Spleen (tissue), 11 donors: ENCODE results near the gene TOR1A. TPM values are rescaled to one million over a fixed set of nuclear protein-coding genes. Genes with fewer than 3 reads are reported as not detected.
A peak's percentile ranks its signal among the peaks of the same experiment; 100 is the strongest.

Experiments
- DNase-seq: peaks from one replicate; pipeline ENCODE4 v3.0.0-alpha.2; 2020
- H3K27ac ChIP-seq, 8 donors: fragments of 200-600 bp; sonication (generic) in 7 of 8; 1 replicate in 4 of 8; 2 replicates in 4 of 8; pipeline versions ENCODE4 v1.5.0 to v1.8.0; 2016 to 2021; ENCODE audit warnings: inconsistent platforms in 4 of 8, mild to moderate bottlenecking in 4 of 8, moderate library complexity in 1 of 8
- H3K27me3 ChIP-seq, 7 donors: fragments of 200-600 bp; sonication (generic) in 6 of 7; replicated peaks in 1 of 7; 1 replicate in 4 of 7; 2 replicates in 3 of 7; pipeline versions ENCODE4 v1.5.0 to v1.8.0; 2016 to 2021; ENCODE audit warnings: inconsistent platforms in 3 of 7, mild to moderate bottlenecking in 1 of 7
- H3K36me3 ChIP-seq, 6 donors: fragments of 200-600 bp; sonication (generic) in 5 of 6; 1 replicate in 4 of 6; 2 replicates in 2 of 6; pipeline versions ENCODE4 v1.5.0 to v1.8.0; 2016 to 2021; ENCODE audit warnings: inconsistent platforms in 2 of 6
- H3K4me1 ChIP-seq, 6 donors: fragments of 200-600 bp; sonication (generic) in 5 of 6; 1 replicate in 3 of 6; 2 replicates in 3 of 6; pipeline versions ENCODE4 v1.5.0 to v1.8.0; 2016 to 2021; ENCODE audit warnings: inconsistent platforms in 3 of 6
- H3K4me3 ChIP-seq, 8 donors: fragments of 200-600 bp; sonication (generic) in 7 of 8; 1 replicate in 4 of 8; 2 replicates in 4 of 8; pipeline versions ENCODE4 v1.5.0 to v1.8.0; 2016 to 2021; ENCODE audit warnings: inconsistent platforms in 4 of 8, mild to moderate bottlenecking in 4 of 8, moderate library complexity in 2 of 8
- H3K9me3 ChIP-seq, 8 donors: fragments of 200-600 bp; sonication (generic) in 7 of 8; 1 replicate in 4 of 8; 2 replicates in 4 of 8; pipeline versions ENCODE4 v1.5.0 to v1.8.0; 2016 to 2021; ENCODE audit warnings: inconsistent platforms in 4 of 8
- CTCF ChIP-seq, 11 experiments: fragments of 200-600 bp in 7 of 11; fragments of 450-650 bp in 4 of 11; sonication (generic) in 4 of 11; IDR thresholded peaks in 8 of 11; conservative IDR thresholded peaks in 3 of 11; 1 replicate in 7 of 11; 2 replicates in 4 of 11; pipeline versions ENCODE4 v1.4.0 to v1.8.0; 2016 to 2021; ENCODE audit warnings: antibody characterized with exemption in 11 of 11, inconsistent platforms in 4 of 11, mild to moderate bottlenecking in 1 of 11
- POLR2A ChIP-seq, 3 donors: fragments of 450-650 bp; IDR thresholded peaks; one replicate each; pipeline ENCODE4 v1.5.1; 2017; ENCODE audit warnings: antibody characterized with exemption in 3 of 3, mild to moderate bottlenecking in 1 of 3
- POLR2AphosphoS5 ChIP-seq, 3 donors: sonication (generic); formaldehyde crosslinking; IDR thresholded peaks; one replicate each; pipeline ENCODE4 v1.5.1; 2017; ENCODE audit warnings: antibody characterized with exemption in 3 of 3
- WGBS, 5 donors: extraction: QIAGEN DNeasy Blood & Tissue Kit in 3 of 5; methylation state at CpG; one replicate each; pipeline versions ENCODE4 v1.1.5 to v1.1.7; 2013 to 2018; 5-methylcytosine and 5-hydroxymethylcytosine counted together
- intact Hi-C: fragments of 100-400 bp; cut with DNase I; formaldehyde crosslinking; loops from one replicate; pipeline ENCODE4 v1.15.0; 2023; ENCODE audit warnings: low total_unique reads
- polyA plus RNA-seq, 3 donors: library from polyadenylated mRNA; stranded (reverse); fragments of 200-250 nt; gene quantifications; one replicate each; pipeline ENCODE4 v1.2.1, GENCODE V29; 2013
- total RNA-seq, 7 donors: library from RNA; depleted of rRNA in 3 of 7; stranded (reverse); fragments of >200 nt in 3 of 7; fragmentation: NEBNext Ultra II Directional in 4 of 7; extraction: Animal tissue kit (Norgen Biotek cat#: 25700) in 4 of 7; gene quantifications; one replicate each; pipeline versions ENCODE4 v1.1.0 to v1.2.1, GENCODE V29; 2016 to 2021
- donor health status: healthy with polysubstance abuse.
- donor health status: DM: no; HTN: no; CAD: no; lungs with moderate emphysema.
- donor health status: DM: no; HTN: no; CAD: no.
- donor health status: Bipolar disorder and iron deficiency.
- donor health status: healthy.
- donor health status: DM: no; HTN: no; CAD: no.
- donor health status: DM: yes; HTN: yes; CAD: no.

The TOR1A gene
- total and polyA plus RNA-seq, 10 donors = 13.3 to 49.5 (median 31.4) TPM

GRCh38 chr9:129857207-129857606 lies 33.3 kb upstream of the TOR1A start:
- DNase-seq = no peak
- Histone ChIP-seq H3K9me3 (no peaks in the 10 kb centered on the region), H3K4me1 (peaks cover 0 to 31% (median 6%) of the 10 kb centered on the region in 6 donors), H3K36me3 (peaks cover 5 to 99% (median 72%) of the 10 kb centered on the region in 6 donors), H3K4me3 (no peak overlapping the region), H3K27me3 (no peaks in the 10 kb centered on the region), H3K27ac (no peak overlapping the region)
- WGBS, 5 donors = 90 to 93% (median 93%) methylated on average over 7 of the region's 7 CpGs
- intact Hi-C loops = no loop called here
- no peak for TF ChIP-seq POLR2A (IDR thresholded peaks at IDR 0.05)
- no peak for TF ChIP-seq CTCF (IDR thresholded peaks at IDR 0.05 in 8 of 11, conservative IDR thresholded peaks at IDR 0.05 in 3 of 11)
- TF ChIP-seq POLR2AphosphoS5 (IDR thresholded peaks at IDR 0.05) = no peak

- H3K9me3 ChIP-seq = no peaks in the 10 kb centered on the region
- no peaks in the 10 kb centered on the region for H3K27me3 ChIP-seq
- no peak for DNase-seq
- peaks cover 9 to 100% (median 75%) of the 10 kb centered on the region in 6 donors for H3K36me3 ChIP-seq
- intact Hi-C loops = no loop called here
- TF ChIP-seq CTCF (IDR thresholded peaks at IDR 0.05 in 8 of 11, conservative IDR thresholded peaks at IDR 0.05 in 3 of 11) = no peak
- TF ChIP-seq POLR2AphosphoS5 (IDR thresholded peaks at IDR 0.05) = no peak
- TF ChIP-seq POLR2A (IDR thresholded peaks at IDR 0.05) = no peak
- H3K27ac ChIP-seq = no peak overlapping the region
- H3K4me1 ChIP-seq = peaks cover 0 to 23% (median 2%) of the 10 kb centered on the region in 6 donors
- H3K4me3 ChIP-seq = no peak overlapping the region
- 66 to 83% (median 80%) methylated on average over 4 of the region's 4 CpGs for WGBS, 5 donors
These were observed 30.7 kb upstream of the TOR1A start for GRCh38 chr9:129854588-129855110.

GRCh38 chr9:129853614-129854013 lies 29.7 kb upstream of the TOR1A start:
- 53 to 92% (median 57%) methylated on average over 2 to 3 of the region's 3 CpGs for WGBS, 5 donors
- H3K27ac ChIP-seq = peak overlapping the region in 2 of 8 donors; percentile 36 to 39
- no peaks in the 10 kb centered on the region for H3K27me3 ChIP-seq
- H3K4me1 ChIP-seq = peaks cover 0 to 33% (median 2%) of the 10 kb centered on the region in 6 donors
- TF ChIP-seq CTCF (IDR thresholded peaks at IDR 0.05 in 8 of 11, conservative IDR thresholded peaks at IDR 0.05 in 3 of 11) (no peak), POLR2AphosphoS5 (IDR thresholded peaks at IDR 0.05) (no peak), POLR2A (IDR thresholded peaks at IDR 0.05) (no peak)
- no peaks in the 10 kb centered on the region for H3K9me3 ChIP-seq
- peaks cover 7 to 92% (median 72%) of the 10 kb centered on the region in 6 donors for H3K36me3 ChIP-seq
- H3K4me3 ChIP-seq = no peak overlapping the region
- intact Hi-C loops = no loop called here
- no peak for DNase-seq

GRCh38 chr9:129852579-129852978 lies 28.6 kb upstream of the TOR1A start:
- 64 to 80% (median 73%) methylated on average over 5 of the region's 5 CpGs for WGBS, 5 donors
- Histone ChIP-seq H3K9me3 (no peaks in the 10 kb centered on the region), H3K27me3 (no peaks in the 10 kb centered on the region), H3K36me3 (peaks cover 7 to 90% (median 62%) of the 10 kb centered on the region in 6 donors), H3K4me1 (peaks cover 0 to 33% (median 2%) of the 10 kb centered on the region in 6 donors), H3K27ac (peak overlapping the region in 5 of 8 donors; percentile 24 to 52 (median 39)), H3K4me3 (no peak overlapping the region)
- TF ChIP-seq POLR2AphosphoS5 (IDR thresholded peaks at IDR 0.05) (no peak), CTCF (IDR thresholded peaks at IDR 0.05 in 8 of 11, conservative IDR thresholded peaks at IDR 0.05 in 3 of 11) (no peak), POLR2A (IDR thresholded peaks at IDR 0.05) (no peak)
- intact Hi-C loops = no loop called here
- no peak for DNase-seq
